GM10847 (cell line): ENCODE measurements around the gene MBIP.

ENCODE experiments used
- POLR2A ChIP-seq: IDR thresholded peaks from 2 replicates; pipeline ENCODE4 v1.6.1; 2011; ENCODE audit not compliant: insufficient read length; ENCODE audit errors: extremely low read depth

MBIP gene

DNA sequence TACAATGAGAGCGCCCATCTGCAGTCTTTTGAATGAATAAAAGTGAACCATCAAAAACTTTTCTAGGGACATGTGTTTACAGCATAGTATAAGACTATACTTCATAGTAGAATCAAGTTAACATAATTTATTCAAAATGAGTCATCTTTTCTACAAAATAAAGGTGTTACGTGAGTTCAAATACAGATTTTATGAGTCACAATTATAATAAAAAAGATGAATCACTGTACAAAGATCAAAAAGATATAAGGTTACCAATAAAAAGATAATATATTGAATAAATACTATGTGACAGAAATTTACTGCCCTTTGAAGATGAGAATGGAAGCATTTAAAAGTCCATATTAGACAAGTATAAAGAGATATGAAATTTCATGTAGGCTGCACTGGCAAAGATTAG is 2.8 kb downstream of the MBIP start:
- no peak for TF ChIP-seq POLR2A

DNA sequence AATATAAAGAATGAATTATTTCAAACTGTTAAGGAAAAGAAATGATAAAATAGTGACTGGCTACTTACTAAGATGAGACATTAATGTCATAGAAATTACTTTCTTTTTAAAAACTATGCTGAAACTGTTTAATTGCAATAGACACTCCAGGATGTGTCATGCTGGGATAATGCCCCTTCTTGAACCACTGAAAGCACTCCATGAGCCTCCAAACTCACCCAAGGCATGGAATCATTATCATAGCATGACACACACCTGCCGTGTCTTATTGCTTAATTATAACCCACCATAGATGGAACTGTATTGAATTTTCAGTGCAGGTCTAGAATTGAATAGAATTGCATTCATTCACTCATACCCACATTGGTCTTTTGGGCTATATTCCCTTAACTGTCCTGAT is 4.3 kb downstream of the MBIP start:
- TF ChIP-seq POLR2A, result no peak

DNA sequence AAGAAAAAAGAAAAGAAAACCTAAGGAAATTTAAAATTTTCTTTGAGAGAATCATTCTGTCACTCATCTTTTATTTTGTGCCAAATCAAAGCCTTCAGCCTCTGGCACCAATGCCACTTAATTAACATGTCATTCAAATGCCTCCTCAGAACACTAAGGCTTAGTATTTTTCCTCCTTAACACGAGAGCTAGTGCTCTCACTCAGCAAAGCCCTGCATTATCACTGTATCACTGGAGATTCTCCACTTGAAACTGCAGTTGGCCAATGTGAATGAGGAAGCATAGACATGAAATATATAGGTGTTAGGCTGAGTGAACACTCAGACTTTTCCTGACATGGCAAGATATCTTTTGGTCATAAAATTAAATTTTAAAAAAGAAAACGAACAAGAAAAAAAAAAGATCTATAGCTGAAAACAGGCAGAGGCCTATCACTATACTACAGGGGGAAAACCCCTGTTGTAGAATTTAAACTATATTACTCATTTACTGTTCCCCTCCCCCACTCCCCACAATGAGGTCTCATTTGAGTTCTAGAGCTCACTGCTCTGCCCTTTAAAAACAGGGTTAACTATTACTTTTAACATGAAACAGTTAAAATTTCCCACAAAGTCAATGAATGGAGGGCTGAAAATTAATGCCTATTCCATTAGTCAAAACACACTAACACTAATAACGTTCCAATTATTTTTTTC is 5.1 kb downstream of the MBIP start:
- TF ChIP-seq POLR2A, result no peak

DNA sequence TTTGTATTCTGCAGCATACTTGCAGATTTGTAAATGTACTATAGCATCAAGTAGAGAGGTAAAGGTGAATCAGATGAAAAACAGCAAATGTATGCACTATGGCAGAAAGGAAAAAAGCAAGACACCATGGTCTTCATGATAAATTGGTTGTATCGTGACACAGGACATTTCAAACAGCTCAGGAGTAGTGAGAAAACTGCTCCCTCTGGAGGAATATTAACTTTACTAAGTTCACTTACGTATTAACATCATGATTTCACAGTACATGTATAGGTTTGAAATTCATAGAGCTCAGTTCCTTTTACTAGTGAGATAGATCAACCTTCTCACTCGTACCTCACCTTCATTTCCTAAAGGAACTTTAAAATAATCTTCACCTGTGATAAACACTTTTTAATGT is 6.5 kb downstream of the MBIP start:
- no peak for TF ChIP-seq POLR2A

DNA sequence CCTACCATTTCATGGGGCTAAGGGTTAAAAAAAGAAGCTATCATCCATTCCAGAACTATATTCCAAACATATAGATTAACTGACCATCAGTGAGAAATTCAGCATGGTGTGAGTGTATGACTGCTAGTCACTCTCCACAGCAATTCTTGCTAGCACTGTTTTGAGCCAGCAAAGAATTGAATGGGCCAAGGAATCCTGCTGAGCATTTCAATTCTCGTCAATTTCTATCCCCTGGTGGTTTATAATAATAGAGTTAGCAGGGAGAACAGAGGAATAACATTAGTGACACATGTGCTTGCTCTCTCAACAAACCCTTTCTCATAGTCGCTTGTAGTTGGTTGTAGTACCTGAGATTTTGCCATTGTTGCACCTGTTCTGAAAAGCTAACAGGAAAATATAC is 7.2 kb downstream of the MBIP start:
- no peak for TF ChIP-seq POLR2A

DNA sequence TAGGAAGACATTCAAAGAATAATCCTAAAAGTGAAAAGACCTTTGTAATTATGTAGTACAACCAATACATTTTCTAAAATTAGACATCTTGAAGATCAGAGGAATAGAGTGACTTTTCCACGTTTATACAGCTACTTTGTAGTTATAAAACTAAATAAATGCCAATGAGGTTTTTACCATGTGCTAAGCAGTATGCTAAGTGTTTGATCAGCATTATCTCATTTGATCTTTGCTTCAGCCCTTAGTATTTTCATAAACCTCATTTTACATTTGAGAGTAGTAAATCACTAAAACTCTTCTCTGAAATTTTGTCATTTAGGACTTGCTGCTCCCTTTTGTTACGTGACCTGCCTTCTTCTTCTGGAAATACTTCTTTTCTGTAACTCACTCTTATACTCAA is 13.6 kb downstream of the MBIP start:
- TF ChIP-seq POLR2A, result no peak

DNA sequence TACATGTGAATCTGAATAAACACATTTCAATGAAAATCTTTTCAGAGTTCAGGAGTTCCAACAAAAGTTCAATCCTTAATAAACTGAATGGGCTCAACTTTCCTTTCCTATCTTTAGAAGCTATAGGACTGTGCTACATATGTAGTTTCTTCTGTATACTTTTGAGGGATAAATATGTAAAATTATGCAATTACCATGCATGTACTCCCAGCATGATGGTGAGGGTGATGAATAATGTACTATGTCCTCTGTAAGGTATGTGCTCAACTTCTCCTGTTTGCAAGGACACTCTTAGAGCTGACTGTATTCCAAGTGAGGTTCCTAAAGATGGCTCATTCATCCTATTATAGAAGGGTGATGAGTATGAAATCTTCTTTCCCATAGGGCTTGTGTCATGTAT is 15.5 kb downstream of the MBIP start:
- TF ChIP-seq POLR2A, result no peak

DNA sequence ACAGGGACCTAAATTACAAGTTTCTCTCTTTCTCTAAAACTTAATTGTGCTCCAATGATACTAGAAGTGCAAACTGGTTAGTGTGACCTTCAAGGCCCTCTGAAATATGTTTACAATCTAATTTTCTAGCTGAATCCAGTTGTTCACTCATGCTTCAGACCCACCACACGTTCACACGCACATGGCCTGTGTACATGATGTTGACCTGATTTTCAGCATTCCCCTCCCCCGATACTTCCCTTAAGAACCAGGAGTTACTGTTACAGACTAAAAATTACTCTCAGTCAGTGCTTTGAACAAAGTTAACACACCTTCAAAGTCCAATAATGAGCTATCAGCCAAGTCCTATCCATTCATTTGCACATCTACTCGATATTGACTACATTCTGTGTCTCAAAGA is 16.5 kb downstream of the MBIP start:
- TF ChIP-seq POLR2A, result no peak

DNA sequence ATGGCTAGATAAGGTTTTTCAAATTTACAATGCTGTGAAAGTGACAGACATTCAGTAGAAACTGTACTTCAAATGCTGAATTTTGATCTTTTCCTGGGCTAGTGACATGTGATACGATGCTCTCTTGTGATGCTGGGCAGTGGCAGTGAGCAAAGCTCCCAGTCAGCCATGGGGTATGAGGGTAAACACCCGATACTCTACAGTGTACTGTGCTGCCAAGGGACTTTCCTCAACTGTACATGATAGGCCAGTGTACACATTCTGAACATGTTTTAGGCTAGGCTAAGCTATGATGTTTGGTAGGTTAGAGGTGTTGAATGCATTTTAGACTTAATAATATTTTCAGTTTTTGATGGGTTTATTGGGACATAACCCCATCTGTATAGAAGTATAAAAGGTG is 17.6 kb downstream of the MBIP start:
- TF ChIP-seq POLR2A, result no peak

DNA sequence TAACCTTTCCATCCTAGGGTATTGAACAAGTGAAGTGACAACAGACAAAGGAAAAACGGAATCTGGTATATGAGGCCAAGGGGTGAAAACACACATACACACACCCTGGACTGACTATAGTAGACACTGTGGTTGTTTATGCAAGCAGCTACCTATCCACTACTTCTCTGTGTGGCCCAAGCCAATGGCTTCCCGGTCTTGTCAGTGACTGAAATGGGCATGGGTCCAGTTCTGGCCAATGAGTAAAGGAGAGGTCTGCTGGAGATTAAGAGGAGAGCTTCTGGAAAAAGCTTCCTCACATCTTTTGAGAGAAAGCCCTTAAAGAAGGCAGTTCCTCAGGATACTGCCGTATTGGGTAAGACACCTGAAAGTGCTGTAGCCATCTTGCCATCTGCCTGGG is 19.3 kb downstream of the MBIP start:
- TF ChIP-seq POLR2A, result no peak

DNA sequence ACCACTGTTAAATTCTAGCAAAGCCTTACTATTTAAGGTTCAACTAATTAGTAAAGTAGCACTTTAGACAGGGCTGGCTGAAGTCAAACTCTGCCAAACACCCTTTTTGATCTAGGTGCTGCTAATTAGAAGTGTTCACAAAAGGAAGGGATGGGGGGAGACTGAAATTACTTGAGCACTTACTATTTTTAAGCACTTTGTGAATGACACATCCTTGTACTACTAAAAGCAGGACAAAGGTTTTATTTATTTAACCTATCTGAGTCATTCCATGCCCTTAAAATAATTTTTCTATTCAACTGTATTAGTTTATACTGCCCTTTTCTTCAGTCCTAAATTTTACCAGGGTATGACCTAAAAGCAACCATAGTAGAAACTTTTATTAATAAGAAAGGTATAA is 20.1 kb downstream of the MBIP start:
- no peak for TF ChIP-seq POLR2A

DNA sequence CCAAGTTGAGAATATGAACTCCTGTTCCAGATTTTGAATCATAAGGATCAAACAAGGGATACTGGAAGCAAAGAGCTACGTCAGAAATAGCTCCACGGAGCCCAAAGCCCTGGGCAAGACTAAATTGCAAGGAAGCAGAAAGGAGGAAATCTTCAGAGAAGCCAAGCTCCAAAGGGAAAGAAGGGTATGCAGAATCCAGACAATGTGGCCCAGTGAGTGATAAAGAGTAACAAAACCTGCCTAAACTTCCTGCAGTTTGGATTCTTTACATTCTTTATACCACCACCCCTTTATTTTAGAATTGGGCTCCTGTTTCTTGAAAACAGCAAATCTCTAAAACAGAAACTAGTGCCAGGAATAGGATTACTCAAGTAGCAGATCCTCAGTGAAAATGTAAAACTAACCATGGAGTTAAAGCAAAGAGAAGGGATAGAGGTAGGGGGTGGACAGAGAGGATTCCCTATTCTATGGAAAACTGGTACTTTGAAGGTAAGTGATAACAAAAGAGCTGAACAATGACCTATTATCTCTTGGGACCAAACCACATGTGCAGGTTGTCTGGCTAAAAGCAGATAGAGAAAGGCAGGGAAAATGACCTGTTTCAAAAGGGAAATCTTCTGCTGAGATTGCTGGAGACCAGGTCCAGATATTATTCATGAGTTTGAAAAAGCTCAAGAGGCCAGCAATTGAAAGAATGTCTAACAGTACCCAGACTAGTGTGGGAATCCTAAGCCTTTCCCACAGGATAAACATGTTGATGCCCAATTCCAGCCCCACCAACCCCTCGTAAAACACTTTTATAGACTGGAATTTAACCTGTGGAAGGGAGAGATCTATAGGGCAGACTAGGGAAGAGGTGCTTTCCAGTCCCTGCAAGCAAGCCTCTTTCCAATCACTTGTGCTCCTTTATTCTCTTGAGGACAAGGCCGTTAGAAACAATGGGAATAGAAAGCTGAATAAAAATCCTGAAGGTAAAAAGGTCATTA is 24.5 kb downstream of the MBIP start:
- no peak for TF ChIP-seq POLR2A

DNA sequence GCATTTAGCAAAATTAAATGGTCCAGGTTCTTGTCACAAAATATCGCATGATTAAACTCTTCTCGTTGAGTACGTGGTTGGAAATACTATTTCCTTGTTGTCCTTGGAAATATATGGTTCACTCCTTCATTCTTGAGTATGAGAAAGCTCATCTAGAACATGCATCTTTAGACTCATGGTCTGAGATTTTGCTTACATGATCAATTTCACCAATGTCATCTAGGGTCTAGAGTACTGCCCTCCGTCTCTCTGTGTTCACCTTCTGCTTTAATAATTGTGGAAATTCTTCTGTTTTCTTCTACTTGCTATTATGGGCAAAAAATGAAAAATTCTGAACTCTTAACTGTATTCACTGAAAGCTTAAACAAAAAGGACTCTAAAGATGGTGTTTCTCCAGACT is 25.9 kb downstream of the MBIP start:
- no peak for TF ChIP-seq POLR2A

DNA sequence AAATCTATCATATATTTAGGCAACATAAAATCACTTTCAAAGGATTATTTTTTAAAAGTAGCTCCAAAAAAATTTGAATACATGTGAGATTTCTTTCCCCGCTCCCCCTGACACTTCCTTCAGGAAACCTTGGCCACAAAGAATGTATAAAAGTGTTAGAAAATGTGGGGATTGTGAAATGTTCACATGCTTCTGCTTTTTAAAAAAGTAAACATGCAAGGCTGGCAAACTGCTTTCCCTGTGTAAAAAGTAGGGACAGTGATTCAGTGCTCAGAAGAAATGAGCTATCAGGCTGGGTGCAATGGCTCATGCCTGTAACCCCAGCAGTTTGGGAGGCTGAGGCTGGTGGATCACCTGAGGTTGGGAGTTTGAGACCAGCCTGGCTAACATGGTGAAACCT is 26.6 kb downstream of the MBIP start:
- TF ChIP-seq POLR2A, result no peak

DNA sequence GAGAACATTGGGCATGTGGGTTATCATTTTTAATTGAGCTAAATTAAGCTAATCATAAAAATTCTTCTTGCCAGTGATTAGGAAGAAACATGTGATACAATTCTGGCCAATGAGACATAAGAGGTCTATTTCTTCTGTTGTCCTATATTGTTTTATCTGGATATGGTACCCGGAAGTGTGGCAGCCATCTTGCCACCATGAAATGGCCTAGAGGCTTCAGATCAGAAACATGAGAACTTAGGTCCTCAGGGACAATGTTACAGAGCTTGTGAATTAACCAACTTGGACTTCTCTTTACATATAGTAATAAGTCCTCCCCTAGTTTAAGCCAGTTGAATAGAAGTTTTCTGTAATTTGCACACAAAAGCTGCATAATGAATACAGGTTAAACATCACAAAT is 30.5 kb downstream of the MBIP start:
- no peak for TF ChIP-seq POLR2A

DNA sequence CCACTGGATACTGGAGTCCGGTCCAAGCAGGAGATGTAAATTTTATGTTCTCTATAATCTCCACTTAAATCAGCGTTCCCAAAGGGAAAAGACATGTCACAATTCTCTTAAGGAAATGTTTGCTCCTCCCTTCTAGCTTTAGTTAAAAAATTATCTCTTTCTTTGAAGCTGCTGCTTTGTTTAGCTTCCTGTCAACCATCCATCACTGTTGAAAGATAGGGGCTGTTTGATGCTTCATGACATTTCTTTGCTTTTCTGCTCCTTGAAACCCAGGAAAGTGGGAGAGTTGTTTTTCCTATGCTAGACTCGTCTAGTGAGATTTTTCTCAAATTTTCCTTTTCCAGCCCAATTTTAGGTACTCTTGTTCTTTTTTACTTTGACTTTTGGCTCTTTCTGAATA is 31.9 kb downstream of the MBIP start:
- TF ChIP-seq POLR2A, result no peak
